Stimulated activated CD8-positive, alpha-beta memory T cell treated with anti-CD3 and anti-CD28 coated beads, Interleukin-4, amount 100 ng/mL, for 24 hours (primary cell): ENCODE data around the gene SDSL.

Experiments used
- DNase-seq: peaks from one replicate; pipeline ENCODE4 v3.0.0-alpha.2; 2020; ENCODE audit warnings: low read depth

The SDSL gene

GRCh38 chr12:113396828-113397496, 25.2 kb upstream of the SDSL start:
- DNase-seq = no peak

GRCh38 chr12:113397497-113398197, 24.5 kb upstream of the SDSL start:
- no peak for DNase-seq

- no peak for DNase-seq
Observed at GRCh38 chr12:113398346-113399290, 23.6 kb upstream of the SDSL start.

- no peak for DNase-seq
Observed at GRCh38 chr12:113399490-113399889, 22.7 kb upstream of the SDSL start.

- no peak for DNase-seq
Observed at GRCh38 chr12:113400362-113400761, 21.8 kb upstream of the SDSL start.

- DNase-seq = no peak
Observed at GRCh38 chr12:113401066-113402000, 20.8 kb upstream of the SDSL start.

GRCh38 chr12:113402586-113403260, 19.5 kb upstream of the SDSL start:
- no peak for DNase-seq

- no peak for DNase-seq
Observed at GRCh38 chr12:113403435-113404415, 18.5 kb upstream of the SDSL start, which contains the start of gene SDS. SDS (minus strand) TSS chr12:113403887; CDS start chr12:113399708, 4,179 bp downstream.

- no peak for DNase-seq
Observed at GRCh38 chr12:113405694-113406093, 16.5 kb upstream of the SDSL start.

GRCh38 chr12:113407931-113408600, 14.1 kb upstream of the SDSL start:
- no peak for DNase-seq

GRCh38 chr12:113408756-113409298, 13.4 kb upstream of the SDSL start:
- no peak for DNase-seq

- no peak for DNase-seq
Observed at GRCh38 chr12:113409462-113410124, 12.6 kb upstream of the SDSL start.

- no peak for DNase-seq
Observed at GRCh38 chr12:113413488-113413939, 8.7 kb upstream of the SDSL start.

GRCh38 chr12:113414519-113415038, 7.6 kb upstream of the SDSL start:
- no peak for DNase-seq

GRCh38 chr12:113416091-113416754, 6.0 kb upstream of the SDSL start:
- DNase-seq = no peak

GRCh38 chr12:113418213-113418879, 3.8 kb upstream of the SDSL start:
- DNase-seq = no peak
